GM23248 (cell line): ENCODE data around the gene SNX25.

Source experiments
- EZH2 ChIP-seq: fragments of 200-600 bp; sonication (generic); IDR thresholded peaks from 2 replicates; pipeline ENCODE4 v1.6.1; 2018; ENCODE audit warnings: antibody characterized with exemption, mild to moderate bottlenecking; ENCODE audit not compliant: insufficient read depth, poor library complexity, severe bottlenecking
- EZH2phosphoT487 ChIP-seq: fragments of 200-600 bp; sonication (generic); IDR thresholded peaks from 2 replicates; pipeline ENCODE4 v1.6.1; 2018; ENCODE audit warnings: antibody characterized with exemption, moderate library complexity, mild to moderate bottlenecking, low read depth; ENCODE audit not compliant: insufficient read depth

- TF ChIP-seq EZH2 (no peak), EZH2phosphoT487 (no peak)
Observed at GRCh38 chr4:185270885-185271284, 61.5 kb downstream of the SNX25 start.
